Thoracic aorta (tissue), 2 donors: ENCODE measurements around the gene PDE1A. TPM values are rescaled to one million over a fixed set of nuclear protein-coding genes. Genes with fewer than 3 reads are reported as not detected.

Source experiments
- ATAC-seq: fragments of 150-250 bp; one replicate; pipeline ENCODE4 v1.8.0; 2017; ENCODE audit warnings: low read depth; ENCODE audit not compliant: insufficient number of reproducible peaks, low FRiP score
- DNase-seq: peaks from one replicate; pipeline ENCODE4 v3.0.0-alpha.2; 2020; ENCODE audit warnings: low spot score
- H3K27ac ChIP-seq, 2 donors: fragments of 200-600 bp; sonication (generic); 1 replicate in 1 of 2; 2 replicates in 1 of 2; pipeline ENCODE4 v1.5.1; 2016; ENCODE audit warnings: mild to moderate bottlenecking in 2 of 2, moderate library complexity in 2 of 2
- H3K27me3 ChIP-seq: fragments of 200-600 bp; sonication (generic); replicated peaks from 2 replicates; pipeline ENCODE4 v1.6.0; 2016; ENCODE audit warnings: mild to moderate bottlenecking; ENCODE audit not compliant: insufficient read depth
- H3K36me3 ChIP-seq: fragments of 200-600 bp; sonication (generic); one replicate; pipeline ENCODE4 v1.5.1; 2016
- H3K4me1 ChIP-seq, 2 donors: fragments of 200-600 bp; sonication (generic); 1 replicate in 1 of 2; 2 replicates in 1 of 2; pipeline versions ENCODE4 v1.5.1 to v1.6.0; 2016; ENCODE audit warnings: low read depth in 2 of 2, mild to moderate bottlenecking in 1 of 2; ENCODE audit not compliant: control insufficient read depth in 1 of 2
- H3K4me3 ChIP-seq: fragments of 200-600 bp; sonication (generic); 2 replicates; pipeline ENCODE4 v1.5.1; 2016; ENCODE audit warnings: mild to moderate bottlenecking
- H3K9me3 ChIP-seq: fragments of 200-600 bp; sonication (generic); 2 replicates; pipeline ENCODE4 v1.5.1; 2016
- total RNA-seq, 2 donors: library from RNA; depleted of rRNA; stranded (reverse); fragments of >200 nt; gene quantifications; one replicate each; pipeline versions ENCODE4 v1.1.0 to v1.2.3, GENCODE V29; 2016
- TF ChIP-seq, protein P1 (sequence below): fragments of 200-600 bp; sonication (generic); IDR thresholded peaks from one replicate; pipeline ENCODE4 v1.5.1; 2019; ENCODE audit warnings: antibody characterized with exemption

Gene PDE1A
- total RNA-seq, 2 donors from 2014 or later, result 31.7 to 35.2 TPM

DNA sequence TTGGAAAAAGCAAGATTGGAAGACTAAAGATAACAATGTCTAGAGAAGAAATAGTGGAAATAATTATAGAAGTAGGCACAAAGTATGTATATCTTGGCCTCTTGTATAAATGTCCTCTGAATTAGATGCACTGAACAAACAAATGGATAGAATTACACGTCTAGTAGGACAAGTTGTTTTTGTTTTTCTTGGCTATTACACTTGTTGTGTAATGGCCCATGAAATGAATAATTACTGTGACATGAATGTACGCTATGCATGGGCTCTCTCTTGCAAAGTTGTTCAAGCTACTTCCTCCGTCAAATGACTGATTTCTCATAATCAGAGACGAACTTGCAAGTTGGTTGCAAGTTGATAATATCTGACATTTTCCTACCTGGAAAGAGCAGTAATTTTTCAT is 126.2 kb downstream of the PDE1A start:
- ATAC-seq (no peak), DNase-seq (no peak)
- H3K4me3 ChIP-seq, result no peak overlapping the region
- H3K36me3 ChIP-seq, result no peaks in the 10 kb centered on the region
- no peak overlapping the region for H3K27ac ChIP-seq
- H3K4me1 ChIP-seq, result peaks cover 0 to 4% of the 10 kb centered on the region in 2 donors
- H3K27me3 ChIP-seq, result no peaks in the 10 kb centered on the region
- no peaks in the 10 kb centered on the region for H3K9me3 ChIP-seq
- TF ChIP-seq, protein P1, sequence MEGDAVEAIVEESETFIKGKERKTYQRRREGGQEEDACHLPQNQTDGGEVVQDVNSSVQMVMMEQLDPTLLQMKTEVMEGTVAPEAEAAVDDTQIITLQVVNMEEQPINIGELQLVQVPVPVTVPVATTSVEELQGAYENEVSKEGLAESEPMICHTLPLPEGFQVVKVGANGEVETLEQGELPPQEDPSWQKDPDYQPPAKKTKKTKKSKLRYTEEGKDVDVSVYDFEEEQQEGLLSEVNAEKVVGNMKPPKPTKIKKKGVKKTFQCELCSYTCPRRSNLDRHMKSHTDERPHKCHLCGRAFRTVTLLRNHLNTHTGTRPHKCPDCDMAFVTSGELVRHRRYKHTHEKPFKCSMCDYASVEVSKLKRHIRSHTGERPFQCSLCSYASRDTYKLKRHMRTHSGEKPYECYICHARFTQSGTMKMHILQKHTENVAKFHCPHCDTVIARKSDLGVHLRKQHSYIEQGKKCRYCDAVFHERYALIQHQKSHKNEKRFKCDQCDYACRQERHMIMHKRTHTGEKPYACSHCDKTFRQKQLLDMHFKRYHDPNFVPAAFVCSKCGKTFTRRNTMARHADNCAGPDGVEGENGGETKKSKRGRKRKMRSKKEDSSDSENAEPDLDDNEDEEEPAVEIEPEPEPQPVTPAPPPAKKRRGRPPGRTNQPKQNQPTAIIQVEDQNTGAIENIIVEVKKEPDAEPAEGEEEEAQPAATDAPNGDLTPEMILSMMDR, result no peak

DNA sequence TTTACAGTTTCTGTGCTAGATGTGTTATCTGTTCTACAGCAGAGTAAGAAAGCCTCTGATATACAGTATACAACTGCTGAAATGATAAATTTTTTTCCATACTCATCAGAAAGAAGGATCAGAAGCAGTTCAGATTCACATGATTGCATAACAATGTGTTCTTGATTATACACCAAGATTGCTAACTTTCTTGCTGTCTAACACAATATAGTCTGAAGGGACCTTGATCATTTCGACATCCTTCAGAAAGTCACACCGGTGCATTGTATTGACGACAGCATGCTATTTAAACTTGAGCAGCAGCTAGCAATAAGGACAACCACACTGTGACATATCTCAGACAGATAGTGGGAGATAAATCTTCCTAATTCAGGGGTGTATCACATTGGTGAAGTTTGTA is 127.2 kb downstream of the PDE1A start:
- no peaks in the 10 kb centered on the region for H3K9me3 ChIP-seq
- H3K4me3 ChIP-seq, result no peak overlapping the region
- H3K36me3 ChIP-seq, result no peaks in the 10 kb centered on the region
- TF ChIP-seq, protein P1, result no peak
- peaks cover 0 to 4% of the 10 kb centered on the region in 2 donors for H3K4me1 ChIP-seq
- H3K27ac ChIP-seq, result no peak overlapping the region
- DNase-seq, result no peak
- no peak for ATAC-seq
- no peaks in the 10 kb centered on the region for H3K27me3 ChIP-seq

DNA sequence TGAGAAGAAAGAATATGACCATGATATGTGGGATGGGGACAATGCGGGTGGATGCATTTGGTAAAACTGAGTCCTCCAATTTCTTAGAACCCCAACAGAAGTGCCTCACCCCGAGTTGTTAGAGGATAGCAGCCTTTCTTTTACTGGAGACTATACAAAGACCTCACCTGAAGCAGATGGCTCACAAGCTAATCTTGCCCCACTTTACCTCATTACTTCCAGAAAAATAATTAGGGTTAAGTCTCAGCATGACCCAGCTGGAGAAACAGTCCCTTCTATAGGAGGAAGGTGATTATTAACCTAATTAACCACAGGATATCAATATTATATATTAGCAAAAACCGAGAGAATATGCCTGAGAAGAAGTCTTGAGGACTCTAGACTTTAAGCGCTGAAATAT is 128.4 kb downstream of the PDE1A start:
- Histone ChIP-seq H3K27ac (no peak overlapping the region), H3K9me3 (no peaks in the 10 kb centered on the region), H3K4me3 (no peak overlapping the region), H3K27me3 (no peaks in the 10 kb centered on the region), H3K4me1 (peaks cover 0 to 4% of the 10 kb centered on the region in 2 donors), H3K36me3 (no peaks in the 10 kb centered on the region)
- TF ChIP-seq, protein P1, result no peak
- DNase-seq (no peak), ATAC-seq (no peak)

DNA sequence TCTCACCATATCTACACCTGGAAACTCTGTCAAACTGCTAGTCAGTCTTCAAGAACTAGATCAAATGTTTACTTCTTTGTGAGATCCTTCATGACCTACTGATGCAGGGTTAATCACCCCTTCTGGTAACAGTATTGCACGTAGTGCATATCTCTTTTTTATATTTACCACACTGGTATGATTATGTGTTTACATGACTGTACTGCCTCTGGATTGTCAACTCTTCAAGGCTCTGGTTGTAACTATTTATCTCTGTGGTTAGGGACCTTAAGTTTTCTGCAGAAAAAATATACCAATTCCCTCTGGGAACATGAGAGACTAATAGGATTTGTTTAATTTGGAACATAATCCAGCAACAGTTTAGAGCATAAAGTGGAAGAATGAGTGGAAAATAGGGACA is 135.5 kb downstream of the PDE1A start:
- no peak overlapping the region for H3K4me3 ChIP-seq

DNA sequence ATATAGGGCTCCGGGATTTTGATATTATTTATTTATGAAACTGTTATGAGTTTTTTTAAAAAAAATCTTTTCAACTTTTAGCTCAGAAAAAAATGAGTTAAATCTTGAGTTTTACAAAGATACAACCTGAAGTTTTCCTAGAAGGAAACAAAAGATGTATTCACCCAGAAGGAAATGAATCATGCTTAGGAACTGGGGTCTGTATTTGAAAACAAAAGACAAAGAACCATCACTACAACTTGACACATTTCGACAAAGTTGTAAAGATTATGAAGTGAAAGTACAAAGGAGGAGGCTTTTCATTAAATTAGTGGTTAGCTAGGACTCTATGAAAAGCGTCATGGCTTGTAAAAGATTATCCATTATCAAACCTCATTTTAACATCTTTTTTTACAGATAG is 143.3 kb downstream of the PDE1A start:
- H3K9me3 ChIP-seq, result no peaks in the 10 kb centered on the region
- no peak for DNase-seq
- no peak overlapping the region for H3K4me3 ChIP-seq
- TF ChIP-seq, protein P1, result no peak
- H3K27ac ChIP-seq, result no peak overlapping the region
- no peaks in the 10 kb centered on the region for H3K27me3 ChIP-seq
- no peak for ATAC-seq
- H3K4me1 ChIP-seq, result peaks cover 0 to 6% of the 10 kb centered on the region in 2 donors
- H3K36me3 ChIP-seq, result no peaks in the 10 kb centered on the region

More for the DNA sequence above, 135.5 kb downstream of the PDE1A start:
- peaks cover 4 to 17% of the 10 kb centered on the region in 2 donors for H3K4me1 ChIP-seq
- DNase-seq, result no peak
- H3K36me3 ChIP-seq, result no peaks in the 10 kb centered on the region
- no peaks in the 10 kb centered on the region for H3K9me3 ChIP-seq
- H3K27me3 ChIP-seq, result no peaks in the 10 kb centered on the region
- no peak for ATAC-seq
- no peak overlapping the region for H3K27ac ChIP-seq
- TF ChIP-seq, protein P1, result no peak
